Memory B cell (primary cell): ENCODE results near the gene TENT4A.

Experiments
- ATAC-seq: fragments of 150-1000 bp; cut with Tn5 transposase; 2 replicates; pipeline ENCODE4 v1.10.0; 2021; ENCODE audit warnings: low read depth, mild to moderate bottlenecking, moderate library complexity
- DNase-seq, 2 donors: peaks; one replicate each; pipeline ENCODE4 v3.0.0; 2022; ENCODE audit warnings: low spot score in 2 of 2
- H3K27ac Mint-ChIP-seq: one replicate; pipeline ENCODE4 v1.8.0; 2022; ENCODE audit warnings: mild to moderate bottlenecking, moderate library complexity, mixed read lengths
- H3K27me3 Mint-ChIP-seq: one replicate; pipeline ENCODE4 v1.8.0; 2022; ENCODE audit warnings: mixed read lengths
- H3K36me3 Mint-ChIP-seq: one replicate; pipeline ENCODE4 v1.8.0; 2022; ENCODE audit warnings: mild to moderate bottlenecking, mixed read lengths
- H3K4me1 Mint-ChIP-seq: one replicate; pipeline ENCODE4 v1.8.0; 2022; ENCODE audit warnings: mixed read lengths
- H3K4me3 Mint-ChIP-seq: one replicate; pipeline ENCODE4 v1.8.0; 2022; ENCODE audit warnings: mild to moderate bottlenecking, moderate library complexity, mixed read lengths
- H3K9me3 Mint-ChIP-seq: one replicate; pipeline ENCODE4 v1.8.0; 2022; ENCODE audit warnings: mixed read lengths

Gene TENT4A

DNA sequence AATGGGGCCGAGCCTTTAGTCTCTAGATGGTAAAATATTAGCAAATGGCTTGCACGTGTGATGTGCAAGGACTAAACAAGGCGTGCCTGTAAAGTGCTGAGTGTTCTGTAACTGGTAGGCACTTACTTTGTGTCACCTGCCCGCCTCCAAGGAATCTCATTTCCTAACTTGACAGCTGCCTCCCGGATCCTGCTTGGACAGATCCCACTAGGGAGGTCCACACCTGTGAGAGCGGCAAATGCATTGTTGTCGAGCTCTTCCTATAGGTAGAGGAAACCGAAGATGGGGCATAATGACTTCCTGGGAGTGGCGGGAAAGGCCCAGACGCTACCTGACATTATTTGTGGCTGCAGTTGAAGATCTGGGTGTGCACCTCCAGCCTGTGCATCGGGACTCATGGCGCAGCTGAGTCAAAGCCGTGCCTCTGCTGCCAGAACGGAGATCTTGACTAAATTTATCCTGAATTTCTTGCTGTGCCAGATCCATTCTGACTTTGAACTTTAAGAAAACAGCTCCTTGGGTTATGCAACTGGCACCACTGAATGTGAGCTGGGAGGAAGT lies 79.8 kb downstream of the TENT4A start:
- peaks cover 7% of the 10 kb centered on the region for H3K4me1 Mint-ChIP-seq
- no peak overlapping the region for H3K27ac Mint-ChIP-seq
- no peaks in the 10 kb centered on the region for H3K9me3 Mint-ChIP-seq
- H3K36me3 Mint-ChIP-seq, result no peaks in the 10 kb centered on the region
- no peak overlapping the region for H3K4me3 Mint-ChIP-seq
- DNase-seq (no peak), ATAC-seq (no peak)
- H3K27me3 Mint-ChIP-seq, result peaks cover 25% of the 10 kb centered on the region

DNA sequence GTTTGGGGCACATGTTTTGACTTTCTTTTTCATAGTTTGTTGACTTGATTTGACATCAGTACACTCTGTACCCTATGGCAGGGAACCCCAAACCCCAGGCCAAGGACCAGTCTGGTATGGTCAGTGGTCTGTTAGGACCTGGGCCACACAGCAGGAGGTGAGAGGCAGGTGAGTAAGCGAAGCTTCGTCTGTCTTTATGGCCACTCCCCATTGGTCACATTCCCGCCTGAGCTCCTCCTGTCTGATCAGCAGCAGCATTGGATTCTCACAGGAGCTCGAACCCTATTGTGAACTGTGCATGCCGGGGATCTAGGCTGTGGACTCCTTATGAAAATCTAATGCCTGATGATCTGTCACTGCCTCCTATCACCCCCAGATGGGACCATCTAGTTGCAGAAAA lies 88.0 kb downstream of the TENT4A start:
- no peak overlapping the region for H3K4me3 Mint-ChIP-seq
- no peaks in the 10 kb centered on the region for H3K36me3 Mint-ChIP-seq
- no peak overlapping the region for H3K27ac Mint-ChIP-seq
- ATAC-seq (no peak), DNase-seq (no peak)
- H3K4me1 Mint-ChIP-seq, result peaks cover 4% of the 10 kb centered on the region
- peaks cover 12% of the 10 kb centered on the region for H3K27me3 Mint-ChIP-seq
- no peaks in the 10 kb centered on the region for H3K9me3 Mint-ChIP-seq

DNA sequence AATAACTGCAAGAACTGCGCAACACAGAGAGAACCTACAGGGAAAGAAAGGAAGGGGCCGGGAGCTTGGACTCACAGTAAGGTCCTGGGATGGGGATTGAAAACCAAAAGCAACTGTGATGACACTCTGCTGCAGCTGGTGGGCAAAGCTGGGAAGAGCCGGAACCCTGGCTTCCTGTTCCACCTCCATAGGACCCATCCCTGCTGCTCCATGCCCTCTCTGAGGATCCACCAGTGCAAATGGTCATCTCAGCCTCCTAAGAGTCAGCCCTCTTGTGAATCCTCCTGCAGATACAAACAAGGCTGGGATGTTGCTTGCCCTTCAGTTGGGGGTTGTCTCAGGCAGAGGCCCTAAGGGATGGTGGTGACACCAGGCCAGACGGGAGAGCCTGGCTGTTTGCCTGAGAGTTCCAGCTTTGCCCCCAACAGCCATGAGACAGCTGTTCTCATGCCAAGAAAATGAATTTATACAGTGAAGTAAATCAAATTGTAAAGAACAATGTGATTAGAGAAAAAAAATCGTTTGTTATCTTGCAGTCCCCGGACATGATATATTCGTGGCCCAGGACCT lies 90.8 kb downstream of the TENT4A start:
- Mint-ChIP-seq H3K9me3 (peaks cover 7% of the 10 kb centered on the region), H3K4me1 (no peaks in the 10 kb centered on the region), H3K36me3 (no peaks in the 10 kb centered on the region), H3K27ac (no peak overlapping the region), H3K4me3 (no peak overlapping the region), H3K27me3 (peaks cover 6% of the 10 kb centered on the region)
- DNase-seq (no peak), ATAC-seq (no peak)

- no peaks in the 10 kb centered on the region for H3K36me3 Mint-ChIP-seq
- no peak overlapping the region for H3K27ac Mint-ChIP-seq
- H3K4me1 Mint-ChIP-seq, result no peaks in the 10 kb centered on the region
- no peak for ATAC-seq
- H3K4me3 Mint-ChIP-seq, result no peak overlapping the region
- DNase-seq, result no peak
- peaks cover 4% of the 10 kb centered on the region for H3K27me3 Mint-ChIP-seq
- H3K9me3 Mint-ChIP-seq, result peaks cover 7% of the 10 kb centered on the region
Measured at GRCh38 chr5:6804766-6805501, 91.7 kb downstream of the TENT4A start.

DNA sequence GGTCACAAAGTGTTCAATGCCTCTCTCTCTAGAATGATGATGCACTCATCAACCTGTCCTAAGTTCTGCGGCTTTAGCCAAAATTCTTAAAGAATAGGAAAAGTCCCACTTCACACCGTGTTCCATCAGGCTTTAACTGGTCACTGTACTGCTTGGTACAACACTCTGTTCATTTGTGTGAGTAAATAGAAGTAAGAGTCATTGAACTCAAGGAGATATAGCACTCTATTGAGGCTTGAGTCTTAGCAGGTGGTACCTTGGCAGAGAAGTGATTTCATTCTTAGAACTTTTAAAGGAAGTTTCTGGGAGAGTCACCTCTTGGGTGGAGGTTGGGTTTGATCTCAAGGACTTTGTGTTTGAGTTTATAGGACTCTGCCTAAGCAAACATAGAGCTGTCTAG lies 92.6 kb downstream of the TENT4A start:
- no peak overlapping the region for H3K4me3 Mint-ChIP-seq
- H3K9me3 Mint-ChIP-seq, result peaks cover 7% of the 10 kb centered on the region
- ATAC-seq (no peak), DNase-seq (no peak)
- H3K36me3 Mint-ChIP-seq, result no peaks in the 10 kb centered on the region
- H3K4me1 Mint-ChIP-seq, result no peaks in the 10 kb centered on the region
- no peak overlapping the region for H3K27ac Mint-ChIP-seq
- H3K27me3 Mint-ChIP-seq, result peaks cover 5% of the 10 kb centered on the region
